ENCODE measurements around the gene BAK1.

The BAK1 gene

GRCh38 chr6:33579828-33580714 lies at the start of gene BAK1:
BAK1 (minus strand) TSS chr6:33580276; CDS start chr6:33577604, 2,672 bp downstream.
- peak; percentile 85 to 98 (median 94) for DNase-seq
- intact Hi-C loops (cut with DNase I): loop anchor here (5.0 to 10.0 kb wide), 2 partner anchors 125 to 188 kb away; partner anchors contain the start of genes KIFC1 and ZBTB9

GRCh38 chr6:33628401-33628964 lies 48.4 kb upstream of the BAK1 start:
- intact Hi-C loops (cut with DNase I): no loop called here
- DNase-seq: no peak

- intact Hi-C loops (cut with DNase I): no loop called here
- peak in 1 of 42 donors; percentile 5 for DNase-seq
Measured at GRCh38 chr6:33627876-33628275, 47.8 kb upstream of the BAK1 start.

GRCh38 chr6:33624856-33625255 lies 44.8 kb upstream of the BAK1 start:
- intact Hi-C loops (cut with DNase I): no loop called here
- DNase-seq: no peak

DNA sequence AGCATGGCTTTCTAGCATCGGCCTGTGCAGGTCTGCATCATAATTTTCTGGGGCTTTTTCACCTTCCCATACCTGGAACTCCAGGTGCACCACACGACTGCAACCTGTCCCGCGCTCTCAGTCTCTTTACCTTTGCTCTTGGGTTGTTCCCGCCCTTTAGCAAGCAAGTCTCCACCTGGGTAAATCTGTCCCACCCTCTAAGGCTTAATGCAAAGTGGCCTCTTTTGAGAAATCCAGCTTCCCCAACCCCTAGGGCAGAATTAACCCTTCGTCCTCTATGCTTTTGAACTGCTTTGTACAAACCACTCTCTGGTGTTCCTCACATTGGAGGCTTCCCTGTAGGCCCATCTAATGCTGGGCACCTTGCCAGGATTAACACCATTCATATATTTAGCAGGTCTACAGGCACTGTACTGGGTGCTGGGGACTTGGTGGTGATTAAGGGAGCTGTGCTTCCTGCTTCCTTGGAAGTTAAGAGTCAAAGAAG lies 43.9 kb upstream of the BAK1 start:
- no peak for DNase-seq
- intact Hi-C loops (cut with DNase I): no loop called here

- intact Hi-C loops (cut with DNase I): no loop called here
- DNase-seq: no peak
Measured at GRCh38 chr6:33622456-33623431, 42.7 kb upstream of the BAK1 start.

DNA sequence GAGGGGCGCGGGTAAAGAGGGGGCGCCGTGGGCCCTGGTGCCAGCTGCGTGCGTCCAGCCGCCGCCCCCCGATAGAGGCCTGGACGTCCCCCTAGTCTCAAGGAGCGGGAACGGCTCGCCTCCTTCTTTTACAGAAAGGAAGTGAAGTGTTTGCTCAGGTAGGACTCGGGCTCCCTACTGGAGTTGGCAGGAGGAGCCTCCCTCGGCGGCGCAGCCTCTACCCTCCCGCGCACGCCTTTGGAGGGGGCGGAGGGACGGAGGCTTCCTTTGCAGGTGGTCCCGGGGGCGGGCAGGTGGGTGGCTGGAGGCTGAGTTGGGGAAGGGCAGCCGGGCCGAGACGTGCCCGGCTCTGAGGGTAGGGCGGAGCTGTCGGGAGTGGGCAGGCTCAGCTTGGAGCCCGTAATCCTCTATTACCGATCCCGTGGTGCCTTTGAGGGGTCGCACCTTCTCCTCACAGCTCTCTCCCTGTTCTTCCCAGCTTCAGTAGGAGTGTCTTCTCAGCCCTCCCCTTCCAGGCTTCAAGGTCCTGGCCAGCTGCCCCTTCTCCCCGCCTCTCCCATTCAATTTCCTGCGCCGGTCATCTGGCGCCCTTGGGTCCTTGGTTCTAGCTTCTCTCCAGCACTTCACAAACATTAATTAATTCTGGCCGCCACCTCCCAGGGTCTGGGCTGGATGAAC lies 41.8 kb upstream of the BAK1 start:
- no peak for DNase-seq
- intact Hi-C loops (cut with DNase I): no loop called here

DNA sequence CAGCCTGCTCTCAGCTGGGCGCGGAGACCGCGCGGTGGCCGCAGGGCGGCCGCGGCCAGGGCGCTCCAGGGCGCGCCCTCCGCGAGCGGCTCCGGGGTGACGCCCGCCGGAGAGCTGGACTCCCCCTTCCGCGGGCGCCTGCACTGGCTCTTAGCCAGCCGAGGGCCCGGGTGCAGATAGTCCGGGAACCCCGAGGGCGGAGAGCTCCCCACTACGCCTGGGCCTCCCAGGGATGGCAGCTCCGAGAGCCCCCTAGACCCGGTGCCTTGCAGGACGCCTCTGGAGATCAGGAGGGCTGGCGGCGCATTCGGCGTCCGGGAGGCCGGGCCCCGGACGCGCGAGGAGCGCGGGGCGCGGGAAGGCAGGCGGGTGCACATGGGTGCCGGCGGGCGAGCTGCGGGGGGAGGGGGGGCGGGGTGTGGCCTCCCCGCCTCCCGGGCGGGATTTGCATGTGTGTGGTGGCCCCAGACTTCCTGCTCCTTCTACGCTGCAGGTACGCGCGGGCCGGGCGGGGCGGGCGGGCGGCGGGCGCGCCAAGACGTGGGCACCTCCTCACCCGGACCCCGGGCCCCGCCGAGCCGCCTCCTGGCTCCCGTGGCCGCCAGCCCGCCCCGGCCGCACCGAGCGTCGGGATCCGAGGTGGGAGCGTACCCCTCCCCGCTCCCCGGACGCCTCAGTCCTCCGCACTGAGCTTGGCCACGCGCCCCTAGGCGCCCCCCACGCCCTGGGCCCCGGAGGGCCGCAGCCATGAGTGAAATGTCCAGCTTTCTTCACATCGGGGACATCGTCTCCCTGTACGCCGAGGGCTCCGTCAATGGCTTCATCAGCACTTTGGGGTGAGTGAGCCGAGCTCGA lies 41.0 kb upstream of the BAK1 start, which contains the start of gene ITPR3:
Gene ITPR3, plus strand, starts transcription at position 467 of the 855 bp plus-strand sequence. Its CDS starts 281 bp downstream, at position 748.
- DNase-seq: peak in 2 of 42 donors; percentile 15 to 37
- intact Hi-C loops (cut with DNase I): no loop called here

- intact Hi-C loops (cut with DNase I): no loop called here
- no peak for DNase-seq
Measured at GRCh38 chr6:33620158-33620855, 40.2 kb upstream of the BAK1 start.

DNA sequence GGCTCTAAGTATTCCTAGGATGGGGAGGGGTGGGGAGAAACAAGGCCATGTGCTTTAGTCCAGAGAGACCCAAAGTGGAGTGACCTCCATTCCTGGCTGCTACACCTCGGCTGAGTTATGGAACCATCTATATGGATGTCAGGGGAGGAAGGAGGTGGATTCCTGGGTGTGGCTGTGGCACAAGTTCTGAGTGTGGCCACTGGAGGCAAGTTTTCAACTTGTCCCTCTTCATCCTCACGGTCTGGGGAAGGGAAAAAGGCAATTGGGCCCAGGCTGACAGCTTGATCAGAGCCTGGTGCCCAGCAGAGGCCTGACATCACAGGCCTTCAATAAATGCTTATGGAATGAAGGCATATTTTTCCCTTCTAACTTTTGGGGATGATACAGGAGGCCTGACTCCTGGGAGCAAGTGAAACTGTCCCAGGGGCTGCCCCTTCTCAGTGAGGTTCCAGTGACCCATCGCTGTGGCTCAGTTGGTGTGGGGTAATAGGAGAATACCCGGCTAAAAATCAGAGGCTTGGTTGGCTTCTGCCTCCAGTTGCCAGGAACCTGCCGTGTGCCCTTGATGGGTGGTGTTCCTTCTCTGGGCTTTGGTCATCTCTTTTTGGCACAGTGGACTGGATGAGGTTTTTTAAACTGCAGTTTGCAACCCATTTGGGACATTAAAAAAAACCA lies 39.2 kb upstream of the BAK1 start:
- no peak for DNase-seq
- intact Hi-C loops (cut with DNase I): no loop called here

DNA sequence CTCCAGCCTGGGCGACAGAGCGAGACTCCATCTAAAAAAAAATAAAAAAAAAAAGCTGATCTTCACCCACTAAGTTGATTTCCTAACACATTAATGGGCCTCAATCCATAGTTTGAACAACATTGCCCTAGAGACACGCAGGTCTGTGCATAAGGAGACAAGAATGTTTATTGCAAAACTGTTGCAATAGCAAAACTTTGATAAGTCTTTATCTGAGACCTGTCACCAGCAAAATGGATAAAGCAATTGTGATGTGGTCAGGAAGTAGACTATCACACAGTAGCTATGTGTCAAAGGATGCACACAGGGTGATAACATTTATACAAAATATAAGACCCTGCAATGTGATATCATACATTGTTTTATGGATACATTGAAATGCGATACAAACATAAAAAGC lies 36.8 kb upstream of the BAK1 start:
- no peak for DNase-seq
- intact Hi-C loops (cut with DNase I): no loop called here

GRCh38 chr6:33616113-33616512 lies 36.0 kb upstream of the BAK1 start:
- no peak for DNase-seq
- intact Hi-C loops (cut with DNase I): no loop called here

- intact Hi-C loops (cut with DNase I): no loop called here
- no peak for DNase-seq
Measured at GRCh38 chr6:33613795-33614168, 33.7 kb upstream of the BAK1 start.

DNA sequence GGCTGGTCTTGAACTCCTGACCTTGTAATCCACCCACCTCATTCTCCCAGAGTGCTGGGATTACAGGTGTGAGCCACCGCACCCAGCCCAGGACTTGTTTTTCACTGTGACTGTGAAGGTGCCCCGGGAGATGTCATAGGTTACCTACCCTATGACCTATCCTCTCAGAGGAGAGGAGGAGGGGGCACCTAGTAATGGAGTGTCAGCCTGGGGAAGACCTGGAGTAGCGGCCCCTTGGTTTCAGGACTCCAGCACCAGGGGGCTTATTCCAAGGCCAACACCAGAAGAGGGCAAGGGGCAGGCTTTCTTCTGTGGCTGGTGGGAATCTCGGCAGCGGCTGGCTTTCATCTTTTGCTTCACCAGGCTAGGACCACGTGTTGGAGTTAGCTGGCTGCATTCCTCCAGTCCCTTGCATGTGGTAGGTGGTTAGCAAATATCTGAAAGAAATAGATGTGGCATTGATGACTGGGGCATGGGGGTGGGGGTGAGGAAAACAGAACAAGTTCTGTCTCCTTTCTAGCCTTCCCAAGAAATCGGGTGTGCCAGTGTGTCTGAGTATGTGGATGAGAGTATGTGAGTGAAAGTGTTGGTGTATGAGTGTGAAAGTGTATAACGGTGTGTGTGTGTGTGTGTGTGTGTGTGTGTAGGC lies 33.2 kb upstream of the BAK1 start:
- DNase-seq: no peak
- intact Hi-C loops (cut with DNase I): no loop called here

- DNase-seq: peak in 41 of 42 donors; percentile 59 to 89 (median 79)
- intact Hi-C loops (cut with DNase I): no loop called here
Measured at GRCh38 chr6:33610779-33611732, 31.0 kb upstream of the BAK1 start.

Measured in head of caudate nucleus (tissue), 42 donors.